D721Med (cell line): Measurements from ENCODE around the gene KCNIP1.

Source experiments
- DNase-seq: peaks from one replicate; pipeline ENCODE4 v3.0.0; 2011; ENCODE audit warnings: low spot score; ENCODE audit not compliant: insufficient read length
- FAIRE-seq: peaks from 2 replicates; lab custom pipeline; 2011; peaks lifted over from hg19 to GRCh38; lab: Jason Lieb, UNC
- CTCF ChIP-seq: IDR thresholded peaks from 2 replicates; pipeline ENCODE4 v1.5.1; 2012; ENCODE audit warnings: mild to moderate bottlenecking, control low read depth; ENCODE audit not compliant: insufficient read depth; ENCODE audit errors: missing control alignments

Gene KCNIP1

GRCh38 chr5:170517411-170517810 is 13.6 kb downstream of the KCNIP1 start:
- TF ChIP-seq CTCF, result no peak
- FAIRE-seq, result no peak
- no peak for DNase-seq

GRCh38 chr5:170518277-170518676 is 14.5 kb downstream of the KCNIP1 start:
- DNase-seq (no peak), FAIRE-seq (no peak)
- no peak for TF ChIP-seq CTCF

- FAIRE-seq (no peak), DNase-seq (no peak)
- TF ChIP-seq CTCF, result no peak
Measured at GRCh38 chr5:170519549-170519948, 15.7 kb downstream of the KCNIP1 start.

DNA sequence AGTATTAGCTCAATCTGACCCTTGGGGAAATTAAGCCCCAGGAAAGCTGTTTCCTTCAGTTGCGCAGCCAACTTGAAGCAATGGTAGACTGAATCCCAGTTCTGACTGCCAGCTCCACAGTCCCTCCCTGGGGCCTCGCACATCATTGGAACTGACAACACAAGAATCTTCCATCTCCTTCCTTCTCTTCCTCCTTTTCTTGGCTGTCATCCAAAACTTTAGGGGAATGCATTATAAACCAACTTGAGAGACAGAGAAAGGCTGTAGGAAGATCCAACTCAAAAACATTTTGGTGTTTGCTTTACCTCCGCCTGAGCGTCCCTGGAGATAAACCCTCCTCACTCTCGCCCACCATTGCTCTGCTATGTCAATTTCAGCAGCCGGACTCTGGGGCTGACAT is 16.6 kb downstream of the KCNIP1 start:
- no peak for TF ChIP-seq CTCF
- no peak for DNase-seq
- no peak for FAIRE-seq

GRCh38 chr5:170522211-170523141 is 18.7 kb downstream of the KCNIP1 start:
- no peak for TF ChIP-seq CTCF
- FAIRE-seq, result no peak
- DNase-seq, result no peak

DNA sequence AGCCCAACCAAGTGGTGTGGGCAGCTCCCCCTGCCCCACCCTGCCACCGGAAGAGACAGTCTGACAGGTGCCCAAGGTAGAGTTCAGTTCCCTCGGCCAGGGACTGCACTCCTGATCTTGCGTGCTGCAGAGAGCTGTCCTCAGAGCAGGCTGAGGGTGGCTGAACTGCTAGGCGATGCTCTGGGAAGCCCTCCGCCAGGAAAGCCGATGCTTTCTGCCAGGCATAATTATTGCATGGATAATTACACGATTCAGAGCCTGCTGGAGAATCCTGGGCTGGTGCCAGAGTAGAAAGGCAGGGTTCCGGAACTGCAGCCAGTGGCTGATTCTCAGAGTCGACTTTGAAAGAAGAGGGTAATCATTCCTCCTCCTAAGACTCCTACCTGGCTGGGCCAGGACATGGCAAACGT is 19.3 kb downstream of the KCNIP1 start:
- DNase-seq (no peak), FAIRE-seq (no peak)
- no peak for TF ChIP-seq CTCF

- TF ChIP-seq CTCF, result no peak
- no peak for DNase-seq
- FAIRE-seq, result no peak
Measured at GRCh38 chr5:170523830-170524229, 20.0 kb downstream of the KCNIP1 start.
